Measurements from ENCODE around the gene GLRX3.

Gene GLRX3

GRCh38 chr10:130222381-130222780 lies 86.2 kb downstream of the GLRX3 start:
- DNase-seq (ENCODE audit: low read depth): no peak
- H3K4me3 ChIP-seq (ENCODE audit: low read depth, low read length): no peak overlapping the region

GRCh38 chr10:130224228-130224627 lies 88.0 kb downstream of the GLRX3 start:
- no peak for DNase-seq (ENCODE audit: low read depth)

GRCh38 chr10:130226012-130226411 lies 89.8 kb downstream of the GLRX3 start:
- DNase-seq (ENCODE audit: low read depth): no peak
- no peak overlapping the region for H3K4me3 ChIP-seq (ENCODE audit: low read depth, low read length)

More at GRCh38 chr10:130224228-130224627, 88.0 kb downstream of the GLRX3 start:
- no peak overlapping the region for H3K4me3 ChIP-seq (ENCODE audit: low read depth, low read length)

- no peak for DNase-seq (ENCODE audit: low read depth)
- no peak overlapping the region for H3K4me3 ChIP-seq (ENCODE audit: low read depth, low read length)
Observed at GRCh38 chr10:130227883-130228282, 91.7 kb downstream of the GLRX3 start.

Data from skeletal muscle cell (primary cell).